H1 (cell line): Measurements from ENCODE around the gene SLC25A12. TPM values are rescaled to one million over a fixed set of nuclear protein-coding genes. Genes with fewer than 3 reads are reported as not detected.

Experiments
- CTCF ChIA-PET: fragments of 300-600 bp; sonication (Branson Sonifier 250); formaldehyde crosslinking; loops from one replicate; lab custom pipeline; 2021; ENCODE audit not compliant: partially characterized antibody; lab: Charles Lee
- POLR2A ChIA-PET: fragments of 300-600 bp; sonication (Branson Sonifier 250); formaldehyde crosslinking; loops from one replicate; lab custom pipeline; 2021; ENCODE audit warnings: inconsistent platforms; ENCODE audit not compliant: partially characterized antibody; lab: Charles Lee
- DNase-seq, 2 experiments: peaks; one replicate each; pipeline versions ENCODE4 v3.0.0 to v3.0.0-alpha.2; 2010 to 2022; ENCODE audit warnings: low spot score in 2 of 2, low read depth in 1 of 2, mixed read lengths in 1 of 2
- FAIRE-seq: peaks from 2 replicates; lab custom pipeline; 2011; peaks lifted over from hg19 to GRCh38; lab: Jason Lieb, UNC
- H2AFZ ChIP-seq: 2 replicates; pipeline ENCODE4 v1.8.1; 2012; ENCODE audit warnings: low read length, inconsistent platforms
- H2AK5ac ChIP-seq: 2 replicates; pipeline ENCODE4 v1.6.1; 2013; ENCODE audit warnings: low read depth, low read length
- H2BK120ac ChIP-seq: replicated peaks from 2 replicates; pipeline ENCODE3; 2013; ENCODE audit warnings: low read depth, low read length, inconsistent platforms
- H2BK12ac ChIP-seq: 2 replicates; pipeline ENCODE4 v1.6.1; 2013; ENCODE audit warnings: low read depth, low read length
- H2BK15ac ChIP-seq: 2 replicates; pipeline ENCODE4 v1.6.1; 2013; ENCODE audit warnings: low read length
- H2BK20ac ChIP-seq: 2 replicates; pipeline ENCODE4 v1.6.1; 2013; ENCODE audit warnings: low read length
- H2BK5ac ChIP-seq: 2 replicates; pipeline ENCODE4 v1.6.1; 2013; ENCODE audit warnings: low read depth, low read length
- H3K14ac ChIP-seq: 2 replicates; pipeline ENCODE4 v1.6.1; 2013; ENCODE audit warnings: inconsistent platforms; ENCODE audit not compliant: insufficient read length
- H3K18ac ChIP-seq: 2 replicates; pipeline ENCODE4 v1.6.1; 2013; ENCODE audit warnings: low read length; ENCODE audit errors: extremely low read depth
- H3K23ac ChIP-seq: 2 replicates; pipeline ENCODE4 v1.6.1; 2013; ENCODE audit warnings: inconsistent platforms; ENCODE audit not compliant: insufficient read length
- H3K23me2 ChIP-seq: 2 replicates; pipeline ENCODE4 v1.6.1; 2013; ENCODE audit warnings: low read depth, low read length
- H3K27ac ChIP-seq: 2 replicates; pipeline ENCODE4 v1.6.1; 2011; ENCODE audit warnings: low read depth, low read length, inconsistent platforms
- H3K27me3 ChIP-seq, 4 experiments: replicated peaks in 1 of 4; 1 replicate in 1 of 4; 2 replicates in 3 of 4; pipeline versions ENCODE4 v1.6.1 to v1.8.1; 2011 to 2013; ENCODE audit warnings: low read length in 3 of 4, mild to moderate bottlenecking in 3 of 4, inconsistent platforms in 2 of 4, mixed read lengths in 2 of 4, moderate library complexity in 1 of 4; ENCODE audit not compliant: control insufficient read depth in 3 of 4, insufficient read depth in 3 of 4; ENCODE audit errors: extremely low read depth in 1 of 4
- H3K36me3 ChIP-seq, 4 experiments: 2 replicates each; pipeline versions ENCODE4 v1.6.1 to v1.8.1; 2011 to 2013; ENCODE audit warnings: mild to moderate bottlenecking in 4 of 4, low read length in 3 of 4, moderate library complexity in 2 of 4, control low read depth in 1 of 4, inconsistent platforms in 1 of 4; ENCODE audit not compliant: insufficient read depth in 4 of 4, control insufficient read depth in 2 of 4
- H3K4ac ChIP-seq: replicated peaks from 2 replicates; pipeline ENCODE3; 2013; ENCODE audit warnings: low read length, low read depth, mixed read lengths, inconsistent platforms; ENCODE audit not compliant: insufficient read length
- H3K4me1 ChIP-seq, 4 experiments: replicated peaks in 1 of 4; 1 replicate in 1 of 4; 2 replicates in 3 of 4; pipeline versions ENCODE4 v1.6.1 to v1.8.1; 2011 to 2013; ENCODE audit warnings: low read length in 3 of 4, inconsistent platforms in 2 of 4, mixed read lengths in 1 of 4; ENCODE audit not compliant: insufficient read depth in 4 of 4, control insufficient read depth in 3 of 4
- H3K4me2 ChIP-seq, 2 experiments: 2 replicates each; pipeline versions ENCODE4 v1.6.1 to v1.8.1; 2011 to 2013; ENCODE audit warnings: low read depth in 2 of 2, low read length in 2 of 2, control low read depth in 1 of 2, inconsistent platforms in 1 of 2, mild to moderate bottlenecking in 1 of 2; ENCODE audit not compliant: insufficient read depth in 1 of 2
- H3K4me3 ChIP-seq, 4 experiments: fragments of 200-600, 300-600 bp in 1 of 4; sonication (generic), shearing (Covaris generic), sonication (Bioruptor Twin) in 1 of 4; 2 replicates each; pipeline versions ENCODE4 v1.5.1 to v1.8.1; 2011 to 2016; ENCODE audit warnings: low read length in 4 of 4, low read depth in 3 of 4, control low read depth in 2 of 4, inconsistent platforms in 2 of 4, mild to moderate bottlenecking in 2 of 4, mixed read lengths in 1 of 4, moderate library complexity in 1 of 4; ENCODE audit not compliant: insufficient read depth in 2 of 4; ENCODE audit errors: extremely low read depth in 1 of 4
- H3K56ac ChIP-seq: replicated peaks from 2 replicates; pipeline ENCODE3; 2013; ENCODE audit warnings: low read depth, mild to moderate bottlenecking, mixed read lengths, low read length, inconsistent platforms; ENCODE audit not compliant: insufficient read length
- H3K79me1 ChIP-seq: 2 replicates; pipeline ENCODE4 v1.6.1; 2013; ENCODE audit warnings: low read depth, low read length, control low read depth
- H3K79me2 ChIP-seq, 2 experiments: 2 replicates each; pipeline versions ENCODE4 v1.6.1 to v1.8.1; 2012 to 2013; ENCODE audit warnings: low read length in 2 of 2, mild to moderate bottlenecking in 2 of 2, inconsistent platforms in 1 of 2; ENCODE audit not compliant: insufficient read depth in 2 of 2, control insufficient read depth in 1 of 2
- H3K9ac ChIP-seq, 4 experiments: replicated peaks in 1 of 4; 1 replicate in 1 of 4; 2 replicates in 3 of 4; pipeline versions ENCODE4 v1.6.1 to v1.8.1; 2011 to 2013; ENCODE audit warnings: low read depth in 3 of 4, low read length in 3 of 4, control low read depth in 2 of 4, mild to moderate bottlenecking in 2 of 4, moderate library complexity in 2 of 4, inconsistent platforms in 1 of 4; ENCODE audit errors: extremely low read depth in 1 of 4
- H3K9me3 ChIP-seq, 2 experiments: 2 replicates each; pipeline versions ENCODE4 v1.6.1 to v1.8.1; 2012 to 2013; ENCODE audit warnings: mild to moderate bottlenecking in 2 of 2, moderate library complexity in 2 of 2, control low read depth in 1 of 2, inconsistent platforms in 1 of 2, low read depth in 1 of 2, low read length in 1 of 2, mixed read lengths in 1 of 2; ENCODE audit not compliant: insufficient read depth in 2 of 2
- H4K20me1 ChIP-seq, 2 experiments: replicated peaks in 1 of 2; 2 replicates each; pipeline versions ENCODE3 to v1.8.1; 2011 to 2013; ENCODE audit warnings: inconsistent platforms in 2 of 2, low read length in 2 of 2, mild to moderate bottlenecking in 1 of 2; ENCODE audit not compliant: insufficient read depth in 2 of 2, control insufficient read depth in 1 of 2
- H4K5ac ChIP-seq: 2 replicates; pipeline ENCODE4 v1.6.1; 2013; ENCODE audit warnings: low read length, low read depth, mixed read lengths, inconsistent platforms; ENCODE audit not compliant: insufficient read length
- H4K8ac ChIP-seq: 2 replicates; pipeline ENCODE4 v1.8.0; 2013; ENCODE audit warnings: mild to moderate bottlenecking, moderate library complexity, low read length, inconsistent platforms; ENCODE audit not compliant: insufficient read depth; ENCODE audit errors: extremely low read depth
- H4K91ac ChIP-seq: replicated peaks from 2 replicates; pipeline ENCODE3; 2013; ENCODE audit warnings: low read length, mixed read lengths, inconsistent platforms; ENCODE audit not compliant: insufficient read length
- ASH2L ChIP-seq: fragments of 200-600, 300-600 bp; sonication (generic); IDR thresholded peaks from one replicate; pipeline ENCODE4 v1.7.1; 2017; ENCODE audit warnings: low read length
- CBX5 ChIP-seq: fragments of 300-800, 300-1000 bp; sonication (generic); IDR thresholded peaks from 2 replicates; pipeline ENCODE4 v1.7.1; 2016; ENCODE audit warnings: antibody characterized with exemption, low read length, low read depth
- KDM1A ChIP-seq: fragments of 200-600, 300-600 bp; sonication (generic); IDR thresholded peaks from 2 replicates; pipeline ENCODE4 v1.7.1; 2016; ENCODE audit warnings: mild to moderate bottlenecking, low read length, borderline replicate concordance
- PHF8 ChIP-seq: fragments of 200-600 bp; sonication (generic); conservative IDR thresholded peaks from 2 replicates; pipeline ENCODE4 v1.7.1; 2012; ENCODE audit warnings: low read depth, mild to moderate bottlenecking, inconsistent platforms, low read length, moderate library complexity
- POLR2A ChIP-seq, 2 experiments: IDR thresholded peaks; 1 replicate in 1 of 2; 2 replicates in 1 of 2; pipeline ENCODE4 v1.6.1; 2011; ENCODE audit warnings: low read depth in 2 of 2, low read length in 2 of 2, mild to moderate bottlenecking in 2 of 2; ENCODE audit errors: control extremely low read depth in 1 of 2
- WGBS, 2 experiments: shearing (Covaris generic) in 1 of 2; methylation state at CpG; one replicate each; pipeline versions ENCODE4 v1.1.6 to v1.1.7; 2013 to 2015; ENCODE audit warnings: low lambda C conversion rate in 2 of 2, mixed read lengths in 2 of 2, inconsistent platforms in 1 of 2, low coverage in 1 of 2, missing lambda C conversion rate in 1 of 2; ENCODE audit not compliant: insufficient replicate concordance in 2 of 2, insufficient coverage in 1 of 2, insufficient read length in 1 of 2; ENCODE audit errors: extremely low coverage in 1 of 2, missing lambda C conversion rate in 1 of 2; 5-methylcytosine and 5-hydroxymethylcytosine counted together
- polyA plus RNA-seq, 7 experiments: library from polyadenylated mRNA; depleted of rRNA in 3 of 7; stranded (reverse) in 5 of 7; unstranded in 2 of 7; fragments of >200 nt in 5 of 7; fragments of 200-250 nt in 2 of 7; gene quantifications; 1 replicate in 5 of 7; 2 replicates in 1 of 7; 4 replicates in 1 of 7; pipeline versions ENCODE4 v1.2.1 to v1.2.3, GENCODE V29; 2011 to 2013; ENCODE audit warnings: missing spikeins in 2 of 7, mixed read lengths in 2 of 7
- total RNA-seq: library from RNA; stranded (reverse); fragmentation: NEBNext Ultra II Directional; extraction: Animal tissue kit (Norgen Biotek cat#: 25700); gene quantifications from 2 replicates; pipeline ENCODE4 v1.2.1, GENCODE V29; 2021
- TF ChIP-seq, protein P1 (sequence below), 3 experiments: IDR thresholded peaks; 1 replicate in 2 of 3; 2 replicates in 1 of 3; pipeline versions ENCODE4 v1.5.1 to v1.6.1; 2011; ENCODE audit warnings: low read length in 3 of 3, mild to moderate bottlenecking in 3 of 3, inconsistent platforms in 2 of 3, low read depth in 1 of 3, moderate library complexity in 1 of 3; ENCODE audit not compliant: insufficient read depth in 1 of 3; ENCODE audit errors: control extremely low read depth in 1 of 3
- TF ChIP-seq, protein P2 (sequence below): IDR thresholded peaks from 2 replicates; pipeline ENCODE4 v1.6.1; 2012; ENCODE audit warnings: inconsistent platforms

Gene SLC25A12
- total and polyA plus RNA-seq, 2 of the 8 experiments (the other 6 are each of a cell fraction or from before 2014, with no cell fraction given) = 7.7 to 10.2 TPM

DNA sequence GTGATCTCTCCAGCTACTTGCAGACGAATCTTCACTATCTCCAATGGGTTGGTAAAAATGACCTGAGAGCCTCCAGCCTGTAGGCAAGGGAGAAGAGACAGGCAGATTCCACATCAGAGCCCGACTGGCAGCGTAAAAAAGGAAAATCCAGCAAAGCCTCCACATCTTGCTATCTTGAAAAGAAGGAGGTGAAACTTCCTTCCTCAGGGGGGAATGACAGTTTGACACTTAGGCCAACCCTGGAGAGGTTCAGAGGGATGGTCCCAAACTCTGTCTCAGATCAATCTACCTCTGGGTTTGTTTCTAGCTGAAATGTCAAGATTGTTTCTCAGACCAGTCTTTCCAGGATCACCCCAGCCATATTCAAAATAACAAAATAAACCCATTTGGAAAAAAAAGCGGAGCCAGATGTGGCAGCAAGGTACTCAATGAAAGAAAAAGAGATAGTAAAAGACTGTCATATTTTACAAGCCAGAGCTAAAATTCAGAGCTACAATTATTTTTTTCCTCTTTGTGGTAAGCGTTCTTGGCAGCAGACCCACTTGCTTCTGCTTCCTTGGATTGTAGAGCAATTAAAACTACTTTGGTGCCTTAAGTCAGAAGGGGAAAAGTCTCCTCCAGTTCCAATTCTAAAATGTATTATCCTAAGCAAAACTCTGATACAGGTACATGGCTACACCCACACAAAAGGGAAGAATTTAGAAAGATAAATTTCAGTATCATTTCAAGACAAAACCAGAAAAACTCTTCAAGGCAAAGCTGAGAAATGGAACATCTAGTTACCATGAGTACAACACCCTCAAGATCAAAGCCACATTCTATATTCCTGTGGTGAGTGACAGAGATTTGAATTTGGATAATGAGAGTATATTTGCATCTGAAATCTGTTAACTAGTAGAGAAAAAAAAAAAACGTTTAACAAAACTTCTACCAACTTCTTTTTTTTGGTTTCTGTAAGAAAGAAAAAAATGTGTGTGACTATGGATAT, 100.1 kb downstream of the SLC25A12 start:
- H3K27ac ChIP-seq = no peak overlapping the region
- no peak overlapping the region for H3K4me3 ChIP-seq
- H4K5ac ChIP-seq = no peak overlapping the region
- H2AFZ ChIP-seq = no peak overlapping the region
- H2BK15ac ChIP-seq = no peak overlapping the region
- peaks cover 6 to 24% (median 13%) of the 10 kb centered on the region in 4 experiments; a peak in 6 of 7 replicates for H3K4me1 ChIP-seq
- H2BK5ac ChIP-seq = no peak overlapping the region
- H2BK12ac ChIP-seq = no peak overlapping the region
- no peaks in the 10 kb centered on the region for H4K20me1 ChIP-seq
- WGBS, 2 experiments = 77% methylated on average over 6 of the region's 6 CpGs; no CpG with 5 or more reads in 1 of the 2 experiments
- no peak overlapping the region for H2BK120ac ChIP-seq
- no peak overlapping the region for H3K23ac ChIP-seq
- H3K9ac ChIP-seq = no peak overlapping the region; a peak in 1 of 7 replicates
- FAIRE-seq = no peak
- peak overlapping the region in 1 of 2 experiments; percentile 37; a peak in 1 of 4 replicates for H3K4me2 ChIP-seq
- no peak overlapping the region; the same call in 1 of the 2 replicates for H3K18ac ChIP-seq
- no peak overlapping the region for H3K4ac ChIP-seq
- H3K79me2 ChIP-seq = no peaks in the 10 kb centered on the region
- no peak for DNase-seq
- no peak overlapping the region for H3K56ac ChIP-seq
- ChIA-PET POLR2A (interaction anchor here (0.7 kb wide), 1 partner anchor 26 kb away, joined by 4 read pairs; no protein-coding TSS in a partner anchor), CTCF (interaction anchor here (0.6 to 2.2 kb wide), 7 partner anchors 10 to 333 kb away, joined by 3 to 6 read pairs (median 4); no protein-coding TSS in a partner anchor)
- H2AK5ac ChIP-seq = no peak overlapping the region
- no peaks in the 10 kb centered on the region for H3K23me2 ChIP-seq
- H2BK20ac ChIP-seq = no peak overlapping the region
- TF ChIP-seq CBX5 = no peak
- no peak for TF ChIP-seq POLR2A (IDR thresholded peaks at IDR 0.05; ENCODE audit: control extremely low read depth in 1 of 2, low read depth in 2 of 2, low read length in 2 of 2)
- no peak for TF ChIP-seq KDM1A
- TF ChIP-seq ASH2L = no peak
- TF ChIP-seq, protein P1, sequence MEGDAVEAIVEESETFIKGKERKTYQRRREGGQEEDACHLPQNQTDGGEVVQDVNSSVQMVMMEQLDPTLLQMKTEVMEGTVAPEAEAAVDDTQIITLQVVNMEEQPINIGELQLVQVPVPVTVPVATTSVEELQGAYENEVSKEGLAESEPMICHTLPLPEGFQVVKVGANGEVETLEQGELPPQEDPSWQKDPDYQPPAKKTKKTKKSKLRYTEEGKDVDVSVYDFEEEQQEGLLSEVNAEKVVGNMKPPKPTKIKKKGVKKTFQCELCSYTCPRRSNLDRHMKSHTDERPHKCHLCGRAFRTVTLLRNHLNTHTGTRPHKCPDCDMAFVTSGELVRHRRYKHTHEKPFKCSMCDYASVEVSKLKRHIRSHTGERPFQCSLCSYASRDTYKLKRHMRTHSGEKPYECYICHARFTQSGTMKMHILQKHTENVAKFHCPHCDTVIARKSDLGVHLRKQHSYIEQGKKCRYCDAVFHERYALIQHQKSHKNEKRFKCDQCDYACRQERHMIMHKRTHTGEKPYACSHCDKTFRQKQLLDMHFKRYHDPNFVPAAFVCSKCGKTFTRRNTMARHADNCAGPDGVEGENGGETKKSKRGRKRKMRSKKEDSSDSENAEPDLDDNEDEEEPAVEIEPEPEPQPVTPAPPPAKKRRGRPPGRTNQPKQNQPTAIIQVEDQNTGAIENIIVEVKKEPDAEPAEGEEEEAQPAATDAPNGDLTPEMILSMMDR (IDR thresholded peaks at IDR 0.05; ENCODE audit: control extremely low read depth in 1 of 3, insufficient read depth in 1 of 3, low read depth in 1 of 3, low read length in 3 of 3) = no peak
- TF ChIP-seq, protein P2, sequence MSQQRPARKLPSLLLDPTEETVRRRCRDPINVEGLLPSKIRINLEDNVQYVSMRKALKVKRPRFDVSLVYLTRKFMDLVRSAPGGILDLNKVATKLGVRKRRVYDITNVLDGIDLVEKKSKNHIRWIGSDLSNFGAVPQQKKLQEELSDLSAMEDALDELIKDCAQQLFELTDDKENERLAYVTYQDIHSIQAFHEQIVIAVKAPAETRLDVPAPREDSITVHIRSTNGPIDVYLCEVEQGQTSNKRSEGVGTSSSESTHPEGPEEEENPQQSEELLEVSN = no peak
- TF ChIP-seq PHF8 = no peak
- H4K91ac ChIP-seq = no peak overlapping the region
- 0 out of 8 replicates have a peak, but pooled peaks cover 0 to 2% (median 0%) of the 10 kb centered on the region in 4 experiments for H3K36me3 ChIP-seq
- no peak overlapping the region for H3K14ac ChIP-seq
- H3K9me3 ChIP-seq = no peaks in the 10 kb centered on the region
- H3K79me1 ChIP-seq = no peaks in the 10 kb centered on the region
- H3K27me3 ChIP-seq = no peaks in the 10 kb centered on the region
- no peak overlapping the region for H4K8ac ChIP-seq
